ENCODE measurements around the gene RAB7A. TPM values are rescaled to one million over a fixed set of nuclear protein-coding genes. Genes with fewer than 3 reads are reported as not detected.

Gene RAB7A
- total and polyA plus RNA-seq, 2 of the 13 experiments (the other 11 are each of a cell fraction or from before 2014, with no cell fraction given), result 26.5 to 182 TPM

DNA sequence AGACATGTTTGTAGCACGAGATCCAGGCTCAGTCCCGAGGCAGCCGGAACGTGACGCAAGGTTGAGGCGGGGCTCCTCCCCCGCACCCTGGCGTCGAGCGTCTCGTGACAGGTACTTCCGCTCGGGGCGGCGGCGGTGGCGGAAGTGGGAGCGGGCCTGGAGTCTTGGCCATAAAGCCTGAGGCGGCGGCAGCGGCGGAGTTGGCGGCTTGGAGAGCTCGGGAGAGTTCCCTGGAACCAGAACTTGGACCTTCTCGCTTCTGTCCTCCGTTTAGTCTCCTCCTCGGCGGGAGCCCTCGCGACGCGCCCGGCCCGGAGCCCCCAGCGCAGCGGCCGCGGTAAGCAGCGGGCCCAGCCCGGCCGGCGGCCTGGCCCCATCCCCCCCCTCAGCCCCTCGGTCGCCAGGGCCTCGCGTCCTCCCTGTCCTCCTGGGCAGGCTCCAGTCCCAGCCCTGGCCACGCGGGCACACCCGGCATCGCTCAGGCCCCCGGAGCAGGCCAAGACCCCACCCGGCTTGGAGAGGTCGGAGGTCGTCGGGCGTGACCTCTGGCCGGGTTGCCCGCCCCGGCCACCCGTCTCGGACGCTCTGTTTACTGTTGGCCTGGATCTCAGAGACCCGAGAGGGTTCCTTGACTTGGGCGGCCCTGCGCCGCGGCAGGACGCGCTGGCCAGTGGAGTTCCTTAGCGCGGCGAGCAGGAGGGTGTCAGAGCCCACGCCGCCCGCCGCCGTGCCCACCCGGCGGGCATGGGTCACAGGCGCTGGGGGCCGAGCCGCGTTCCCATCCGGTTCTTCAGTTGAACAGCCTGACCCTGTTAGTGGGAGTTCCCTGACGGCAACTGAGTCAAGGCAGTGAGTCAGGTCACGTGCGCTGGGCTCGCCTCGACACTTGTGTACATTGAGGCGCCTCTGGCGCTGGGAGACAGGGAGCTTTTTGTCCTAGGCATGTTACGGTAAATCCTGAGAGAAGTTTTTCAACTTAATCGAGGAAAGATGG is at the start of gene RAB7A (continued):
- TF ChIP-seq, protein P1, sequence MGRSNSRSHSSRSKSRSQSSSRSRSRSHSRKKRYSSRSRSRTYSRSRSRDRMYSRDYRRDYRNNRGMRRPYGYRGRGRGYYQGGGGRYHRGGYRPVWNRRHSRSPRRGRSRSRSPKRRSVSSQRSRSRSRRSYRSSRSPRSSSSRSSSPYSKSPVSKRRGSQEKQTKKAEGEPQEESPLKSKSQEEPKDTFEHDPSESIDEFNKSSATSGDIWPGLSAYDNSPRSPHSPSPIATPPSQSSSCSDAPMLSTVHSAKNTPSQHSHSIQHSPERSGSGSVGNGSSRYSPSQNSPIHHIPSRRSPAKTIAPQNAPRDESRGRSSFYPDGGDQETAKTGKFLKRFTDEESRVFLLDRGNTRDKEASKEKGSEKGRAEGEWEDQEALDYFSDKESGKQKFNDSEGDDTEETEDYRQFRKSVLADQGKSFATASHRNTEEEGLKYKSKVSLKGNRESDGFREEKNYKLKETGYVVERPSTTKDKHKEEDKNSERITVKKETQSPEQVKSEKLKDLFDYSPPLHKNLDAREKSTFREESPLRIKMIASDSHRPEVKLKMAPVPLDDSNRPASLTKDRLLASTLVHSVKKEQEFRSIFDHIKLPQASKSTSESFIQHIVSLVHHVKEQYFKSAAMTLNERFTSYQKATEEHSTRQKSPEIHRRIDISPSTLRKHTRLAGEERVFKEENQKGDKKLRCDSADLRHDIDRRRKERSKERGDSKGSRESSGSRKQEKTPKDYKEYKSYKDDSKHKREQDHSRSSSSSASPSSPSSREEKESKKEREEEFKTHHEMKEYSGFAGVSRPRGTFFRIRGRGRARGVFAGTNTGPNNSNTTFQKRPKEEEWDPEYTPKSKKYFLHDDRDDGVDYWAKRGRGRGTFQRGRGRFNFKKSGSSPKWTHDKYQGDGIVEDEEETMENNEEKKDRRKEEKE (IDR thresholded peaks at IDR 0.05), result no peak
- peak; percentile 94 for TF ChIP-seq ELF1 (CRISPR knock-in tag; IDR thresholded peaks at IDR 0.05)
- TF ChIP-seq CHD4 (IDR thresholded peaks at IDR 0.05; ENCODE audit: borderline replicate concordance, low read length), result no peak
- TF ChIP-seq, protein P2, sequence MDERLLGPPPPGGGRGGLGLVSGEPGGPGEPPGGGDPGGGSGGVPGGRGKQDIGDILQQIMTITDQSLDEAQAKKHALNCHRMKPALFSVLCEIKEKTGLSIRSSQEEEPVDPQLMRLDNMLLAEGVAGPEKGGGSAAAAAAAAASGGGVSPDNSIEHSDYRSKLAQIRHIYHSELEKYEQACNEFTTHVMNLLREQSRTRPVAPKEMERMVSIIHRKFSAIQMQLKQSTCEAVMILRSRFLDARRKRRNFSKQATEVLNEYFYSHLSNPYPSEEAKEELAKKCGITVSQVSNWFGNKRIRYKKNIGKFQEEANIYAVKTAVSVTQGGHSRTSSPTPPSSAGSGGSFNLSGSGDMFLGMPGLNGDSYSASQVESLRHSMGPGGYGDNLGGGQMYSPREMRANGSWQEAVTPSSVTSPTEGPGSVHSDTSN (CRISPR knock-in tag; IDR thresholded peaks at IDR 0.05), result 0 out of 2 replicates have a peak, but pooled peaks have one; percentile 10
- TF ChIP-seq GFI1 (CRISPR knock-in tag; IDR thresholded peaks at IDR 0.05; ENCODE audit: borderline replicate concordance), result peak; percentile 49; the same call in 1 of the 2 replicates
- TF ChIP-seq PAF1 (CRISPR knock-in tag; IDR thresholded peaks at IDR 0.05), result no peak
- TF ChIP-seq BORCS8-MEF2B (CRISPR knock-in tag; IDR thresholded peaks at IDR 0.05), result no peak
- peak; percentile 83 for TF ChIP-seq HOXD1 (CRISPR knock-in tag; IDR thresholded peaks at IDR 0.05)
- TF ChIP-seq MAFF (IDR thresholded peaks at IDR 0.05; ENCODE audit: low read depth, low read length), result no peak
- peak; percentile 32; the same call in 1 of the 2 replicates for TF ChIP-seq RAD21 (CRISPR knock-in tag; IDR thresholded peaks at IDR 0.05)
- TF ChIP-seq, protein P3, sequence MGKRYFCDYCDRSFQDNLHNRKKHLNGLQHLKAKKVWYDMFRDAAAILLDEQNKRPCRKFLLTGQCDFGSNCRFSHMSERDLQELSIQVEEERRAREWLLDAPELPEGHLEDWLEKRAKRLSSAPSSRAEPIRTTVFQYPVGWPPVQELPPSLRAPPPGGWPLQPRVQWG (CRISPR knock-in tag; IDR thresholded peaks at IDR 0.05; ENCODE audit: borderline replicate concordance, low read depth), result no peak
- TF ChIP-seq ZNF549 (CRISPR knock-in tag; IDR thresholded peaks at IDR 0.05), result no peak
- TF ChIP-seq EEA1 (CRISPR knock-in tag; IDR thresholded peaks at IDR 0.05; ENCODE audit: borderline replicate concordance), result peak; percentile 65; the same call in 1 of the 2 replicates
- TF ChIP-seq ZNF292 (CRISPR knock-in tag; IDR thresholded peaks at IDR 0.05; ENCODE audit: borderline replicate concordance, low read depth), result 0 out of 2 replicates have a peak, but pooled peaks have one; percentile 8
- TF ChIP-seq, protein P4, sequence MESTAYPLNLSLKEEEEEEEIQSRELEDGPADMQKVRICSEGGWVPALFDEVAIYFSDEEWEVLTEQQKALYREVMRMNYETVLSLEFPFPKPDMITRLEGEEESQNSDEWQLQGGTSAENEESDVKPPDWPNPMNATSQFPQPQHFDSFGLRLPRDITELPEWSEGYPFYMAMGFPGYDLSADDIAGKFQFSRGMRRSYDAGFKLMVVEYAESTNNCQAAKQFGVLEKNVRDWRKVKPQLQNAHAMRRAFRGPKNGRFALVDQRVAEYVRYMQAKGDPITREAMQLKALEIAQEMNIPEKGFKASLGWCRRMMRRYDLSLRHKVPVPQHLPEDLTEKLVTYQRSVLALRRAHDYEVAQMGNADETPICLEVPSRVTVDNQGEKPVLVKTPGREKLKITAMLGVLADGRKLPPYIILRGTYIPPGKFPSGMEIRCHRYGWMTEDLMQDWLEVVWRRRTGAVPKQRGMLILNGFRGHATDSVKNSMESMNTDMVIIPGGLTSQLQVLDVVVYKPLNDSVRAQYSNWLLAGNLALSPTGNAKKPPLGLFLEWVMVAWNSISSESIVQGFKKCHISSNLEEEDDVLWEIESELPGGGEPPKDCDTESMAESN (CRISPR knock-in tag; conservative IDR thresholded peaks at IDR 0.05), result peak; percentile 8; the same call in 1 of the 2 replicates
- peak; percentile 71 for TF ChIP-seq FOXA3 (CRISPR knock-in tag; IDR thresholded peaks at IDR 0.05)
- TF ChIP-seq BCL6 (CRISPR knock-in tag; IDR thresholded peaks at IDR 0.05), result no peak
- no peak for TF ChIP-seq SRY (CRISPR knock-in tag; IDR thresholded peaks at IDR 0.05)
- peak; percentile 44; the same call in 1 of the 2 replicates for TF ChIP-seq ZNF121 (CRISPR knock-in tag; IDR thresholded peaks at IDR 0.05)
- no peak for TF ChIP-seq CENPX (CRISPR knock-in tag; IDR thresholded peaks at IDR 0.05)
- TF ChIP-seq, protein P5, sequence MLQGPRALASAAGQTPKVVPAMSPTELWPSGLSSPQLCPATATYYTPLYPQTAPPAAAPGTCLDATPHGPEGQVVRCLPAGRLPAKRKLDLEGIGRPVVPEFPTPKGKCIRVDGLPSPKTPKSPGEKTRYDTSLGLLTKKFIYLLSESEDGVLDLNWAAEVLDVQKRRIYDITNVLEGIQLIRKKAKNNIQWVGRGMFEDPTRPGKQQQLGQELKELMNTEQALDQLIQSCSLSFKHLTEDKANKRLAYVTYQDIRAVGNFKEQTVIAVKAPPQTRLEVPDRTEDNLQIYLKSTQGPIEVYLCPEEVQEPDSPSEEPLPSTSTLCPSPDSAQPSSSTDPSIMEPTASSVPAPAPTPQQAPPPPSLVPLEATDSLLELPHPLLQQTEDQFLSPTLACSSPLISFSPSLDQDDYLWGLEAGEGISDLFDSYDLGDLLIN (CRISPR knock-in tag; IDR thresholded peaks at IDR 0.05; ENCODE audit: borderline replicate concordance), result no peak
- TF ChIP-seq FOXA1 (IDR thresholded peaks at IDR 0.05), result no peak
- TF ChIP-seq FOXA1 (CRISPR knock-in tag; IDR thresholded peaks at IDR 0.05), result peak; percentile 74
